H1 (cell line): ENCODE data around the gene TPPP3. TPM values are rescaled to one million over a fixed set of nuclear protein-coding genes. Genes with fewer than 3 reads are reported as not detected.

Source experiments
- CTCF ChIA-PET: fragments of 300-600 bp; sonication (Branson Sonifier 250); formaldehyde crosslinking; loops from one replicate; lab custom pipeline; 2021; ENCODE audit not compliant: partially characterized antibody; lab: Charles Lee
- POLR2A ChIA-PET: fragments of 300-600 bp; sonication (Branson Sonifier 250); formaldehyde crosslinking; loops from one replicate; lab custom pipeline; 2021; ENCODE audit warnings: inconsistent platforms; ENCODE audit not compliant: partially characterized antibody; lab: Charles Lee
- DNase-seq, 2 experiments: peaks; one replicate each; pipeline versions ENCODE4 v3.0.0 to v3.0.0-alpha.2; 2010 to 2022; ENCODE audit warnings: low spot score in 2 of 2, low read depth in 1 of 2, mixed read lengths in 1 of 2
- FAIRE-seq: peaks from 2 replicates; lab custom pipeline; 2011; peaks lifted over from hg19 to GRCh38; lab: Jason Lieb, UNC
- H2AFZ ChIP-seq: 2 replicates; pipeline ENCODE4 v1.8.1; 2012; ENCODE audit warnings: low read length, inconsistent platforms
- H2AK5ac ChIP-seq: 2 replicates; pipeline ENCODE4 v1.6.1; 2013; ENCODE audit warnings: low read depth, low read length
- H2BK120ac ChIP-seq: replicated peaks from 2 replicates; pipeline ENCODE3; 2013; ENCODE audit warnings: low read depth, low read length, inconsistent platforms
- H2BK12ac ChIP-seq: 2 replicates; pipeline ENCODE4 v1.6.1; 2013; ENCODE audit warnings: low read depth, low read length
- H2BK15ac ChIP-seq: 2 replicates; pipeline ENCODE4 v1.6.1; 2013; ENCODE audit warnings: low read length
- H2BK20ac ChIP-seq: 2 replicates; pipeline ENCODE4 v1.6.1; 2013; ENCODE audit warnings: low read length
- H2BK5ac ChIP-seq: 2 replicates; pipeline ENCODE4 v1.6.1; 2013; ENCODE audit warnings: low read depth, low read length
- H3K14ac ChIP-seq: 2 replicates; pipeline ENCODE4 v1.6.1; 2013; ENCODE audit warnings: inconsistent platforms; ENCODE audit not compliant: insufficient read length
- H3K18ac ChIP-seq: 2 replicates; pipeline ENCODE4 v1.6.1; 2013; ENCODE audit warnings: low read length; ENCODE audit errors: extremely low read depth
- H3K23ac ChIP-seq: 2 replicates; pipeline ENCODE4 v1.6.1; 2013; ENCODE audit warnings: inconsistent platforms; ENCODE audit not compliant: insufficient read length
- H3K23me2 ChIP-seq: 2 replicates; pipeline ENCODE4 v1.6.1; 2013; ENCODE audit warnings: low read depth, low read length
- H3K27ac ChIP-seq: 2 replicates; pipeline ENCODE4 v1.6.1; 2011; ENCODE audit warnings: low read depth, low read length, inconsistent platforms
- H3K27me3 ChIP-seq, 4 experiments: replicated peaks in 1 of 4; 1 replicate in 1 of 4; 2 replicates in 3 of 4; pipeline versions ENCODE4 v1.6.1 to v1.8.1; 2011 to 2013; ENCODE audit warnings: low read length in 3 of 4, mild to moderate bottlenecking in 3 of 4, inconsistent platforms in 2 of 4, mixed read lengths in 2 of 4, moderate library complexity in 1 of 4; ENCODE audit not compliant: control insufficient read depth in 3 of 4, insufficient read depth in 3 of 4; ENCODE audit errors: extremely low read depth in 1 of 4
- H3K36me3 ChIP-seq, 4 experiments: 2 replicates each; pipeline versions ENCODE4 v1.6.1 to v1.8.1; 2011 to 2013; ENCODE audit warnings: mild to moderate bottlenecking in 4 of 4, low read length in 3 of 4, moderate library complexity in 2 of 4, control low read depth in 1 of 4, inconsistent platforms in 1 of 4; ENCODE audit not compliant: insufficient read depth in 4 of 4, control insufficient read depth in 2 of 4
- H3K4ac ChIP-seq: replicated peaks from 2 replicates; pipeline ENCODE3; 2013; ENCODE audit warnings: low read length, low read depth, mixed read lengths, inconsistent platforms; ENCODE audit not compliant: insufficient read length
- H3K4me1 ChIP-seq, 4 experiments: replicated peaks in 1 of 4; 1 replicate in 1 of 4; 2 replicates in 3 of 4; pipeline versions ENCODE4 v1.6.1 to v1.8.1; 2011 to 2013; ENCODE audit warnings: low read length in 3 of 4, inconsistent platforms in 2 of 4, mixed read lengths in 1 of 4; ENCODE audit not compliant: insufficient read depth in 4 of 4, control insufficient read depth in 3 of 4
- H3K4me2 ChIP-seq, 2 experiments: 2 replicates each; pipeline versions ENCODE4 v1.6.1 to v1.8.1; 2011 to 2013; ENCODE audit warnings: low read depth in 2 of 2, low read length in 2 of 2, control low read depth in 1 of 2, inconsistent platforms in 1 of 2, mild to moderate bottlenecking in 1 of 2; ENCODE audit not compliant: insufficient read depth in 1 of 2
- H3K4me3 ChIP-seq, 4 experiments: fragments of 200-600, 300-600 bp in 1 of 4; sonication (generic), shearing (Covaris generic), sonication (Bioruptor Twin) in 1 of 4; 2 replicates each; pipeline versions ENCODE4 v1.5.1 to v1.8.1; 2011 to 2016; ENCODE audit warnings: low read length in 4 of 4, low read depth in 3 of 4, control low read depth in 2 of 4, inconsistent platforms in 2 of 4, mild to moderate bottlenecking in 2 of 4, mixed read lengths in 1 of 4, moderate library complexity in 1 of 4; ENCODE audit not compliant: insufficient read depth in 2 of 4; ENCODE audit errors: extremely low read depth in 1 of 4
- H3K56ac ChIP-seq: replicated peaks from 2 replicates; pipeline ENCODE3; 2013; ENCODE audit warnings: low read depth, mild to moderate bottlenecking, mixed read lengths, low read length, inconsistent platforms; ENCODE audit not compliant: insufficient read length
- H3K79me1 ChIP-seq: 2 replicates; pipeline ENCODE4 v1.6.1; 2013; ENCODE audit warnings: low read depth, low read length, control low read depth
- H3K79me2 ChIP-seq, 2 experiments: 2 replicates each; pipeline versions ENCODE4 v1.6.1 to v1.8.1; 2012 to 2013; ENCODE audit warnings: low read length in 2 of 2, mild to moderate bottlenecking in 2 of 2, inconsistent platforms in 1 of 2; ENCODE audit not compliant: insufficient read depth in 2 of 2, control insufficient read depth in 1 of 2
- H3K9ac ChIP-seq, 4 experiments: replicated peaks in 1 of 4; 1 replicate in 1 of 4; 2 replicates in 3 of 4; pipeline versions ENCODE4 v1.6.1 to v1.8.1; 2011 to 2013; ENCODE audit warnings: low read depth in 3 of 4, low read length in 3 of 4, control low read depth in 2 of 4, mild to moderate bottlenecking in 2 of 4, moderate library complexity in 2 of 4, inconsistent platforms in 1 of 4; ENCODE audit errors: extremely low read depth in 1 of 4
- H3K9me3 ChIP-seq, 2 experiments: 2 replicates each; pipeline versions ENCODE4 v1.6.1 to v1.8.1; 2012 to 2013; ENCODE audit warnings: mild to moderate bottlenecking in 2 of 2, moderate library complexity in 2 of 2, control low read depth in 1 of 2, inconsistent platforms in 1 of 2, low read depth in 1 of 2, low read length in 1 of 2, mixed read lengths in 1 of 2; ENCODE audit not compliant: insufficient read depth in 2 of 2
- H4K20me1 ChIP-seq, 2 experiments: replicated peaks in 1 of 2; 2 replicates each; pipeline versions ENCODE3 to v1.8.1; 2011 to 2013; ENCODE audit warnings: inconsistent platforms in 2 of 2, low read length in 2 of 2, mild to moderate bottlenecking in 1 of 2; ENCODE audit not compliant: insufficient read depth in 2 of 2, control insufficient read depth in 1 of 2
- H4K5ac ChIP-seq: 2 replicates; pipeline ENCODE4 v1.6.1; 2013; ENCODE audit warnings: low read length, low read depth, mixed read lengths, inconsistent platforms; ENCODE audit not compliant: insufficient read length
- H4K8ac ChIP-seq: 2 replicates; pipeline ENCODE4 v1.8.0; 2013; ENCODE audit warnings: mild to moderate bottlenecking, moderate library complexity, low read length, inconsistent platforms; ENCODE audit not compliant: insufficient read depth; ENCODE audit errors: extremely low read depth
- H4K91ac ChIP-seq: replicated peaks from 2 replicates; pipeline ENCODE3; 2013; ENCODE audit warnings: low read length, mixed read lengths, inconsistent platforms; ENCODE audit not compliant: insufficient read length
- ASH2L ChIP-seq: fragments of 200-600, 300-600 bp; sonication (generic); IDR thresholded peaks from one replicate; pipeline ENCODE4 v1.7.1; 2017; ENCODE audit warnings: low read length
- BCL11A ChIP-seq, 2 experiments: IDR thresholded peaks; one replicate each; pipeline ENCODE4 v1.6.1; 2011; ENCODE audit warnings: low read depth in 2 of 2, low read length in 2 of 2, mild to moderate bottlenecking in 2 of 2
- CBX5 ChIP-seq: fragments of 300-800, 300-1000 bp; sonication (generic); IDR thresholded peaks from 2 replicates; pipeline ENCODE4 v1.7.1; 2016; ENCODE audit warnings: antibody characterized with exemption, low read length, low read depth
- CBX8 ChIP-seq: fragments of 300-800, 300-1000 bp; sonication (generic); IDR thresholded peaks from 2 replicates; pipeline ENCODE4 v1.7.1; 2016; ENCODE audit warnings: low read depth, low read length, borderline replicate concordance
- CEBPB ChIP-seq: IDR thresholded peaks from 2 replicates; pipeline ENCODE4 v1.6.1; 2012; ENCODE audit warnings: low read depth, low read length
- CHD1 ChIP-seq: IDR thresholded peaks from 2 replicates; pipeline ENCODE4 v1.6.1; 2012; ENCODE audit warnings: low read depth, low read length, improper control_type of control experiment
- E2F6 ChIP-seq: IDR thresholded peaks from 2 replicates; pipeline ENCODE4 v1.6.1; 2012; ENCODE audit warnings: inconsistent platforms
- SAP30 ChIP-seq: fragments of 300-600 bp; sonication (generic); IDR thresholded peaks from 2 replicates; pipeline ENCODE4 v1.7.1; 2012; ENCODE audit warnings: low read length, moderate library complexity, mild to moderate bottlenecking, inconsistent platforms; ENCODE audit not compliant: insufficient read depth, insufficient replicate concordance
- SIRT6 ChIP-seq: IDR thresholded peaks from one replicate; pipeline ENCODE4 v1.7.1; 2012; ENCODE audit warnings: low read length, inconsistent platforms
- TAF7 ChIP-seq: optimal IDR thresholded peaks from 2 replicates; pipeline ENCODE3; 2011; ENCODE audit warnings: low read depth, mild to moderate bottlenecking, inconsistent platforms, low read length, moderate library complexity, borderline replicate concordance
- TEAD4 ChIP-seq: IDR thresholded peaks from 2 replicates; pipeline ENCODE4 v1.6.1; 2012; ENCODE audit warnings: low read depth, low read length, inconsistent platforms, mixed read lengths
- WGBS, 2 experiments: shearing (Covaris generic) in 1 of 2; methylation state at CpG; one replicate each; pipeline versions ENCODE4 v1.1.6 to v1.1.7; 2013 to 2015; ENCODE audit warnings: low lambda C conversion rate in 2 of 2, mixed read lengths in 2 of 2, inconsistent platforms in 1 of 2, low coverage in 1 of 2, missing lambda C conversion rate in 1 of 2; ENCODE audit not compliant: insufficient replicate concordance in 2 of 2, insufficient coverage in 1 of 2, insufficient read length in 1 of 2; ENCODE audit errors: extremely low coverage in 1 of 2, missing lambda C conversion rate in 1 of 2; 5-methylcytosine and 5-hydroxymethylcytosine counted together
- polyA plus RNA-seq, 7 experiments: library from polyadenylated mRNA; depleted of rRNA in 3 of 7; stranded (reverse) in 5 of 7; unstranded in 2 of 7; fragments of >200 nt in 5 of 7; fragments of 200-250 nt in 2 of 7; gene quantifications; 1 replicate in 5 of 7; 2 replicates in 1 of 7; 4 replicates in 1 of 7; pipeline versions ENCODE4 v1.2.1 to v1.2.3, GENCODE V29; 2011 to 2013; ENCODE audit warnings: missing spikeins in 2 of 7, mixed read lengths in 2 of 7
- total RNA-seq: library from RNA; stranded (reverse); fragmentation: NEBNext Ultra II Directional; extraction: Animal tissue kit (Norgen Biotek cat#: 25700); gene quantifications from 2 replicates; pipeline ENCODE4 v1.2.1, GENCODE V29; 2021

Gene TPPP3
- total and polyA plus RNA-seq, 2 of the 8 experiments (the other 6 are each of a cell fraction or from before 2014, with no cell fraction given) = 0.77 to 1.0 TPM

- Histone ChIP-seq H3K9ac (no peak overlapping the region), H3K4me1 (peaks cover 0 to under 1% (median 0%) of the 10 kb centered on the region in 4 experiments; a peak in 1 of 7 replicates), H3K79me1 (no peaks in the 10 kb centered on the region), H2BK12ac (no peak overlapping the region), H4K8ac (no peak overlapping the region; the same call in 1 of the 2 replicates), H3K79me2 (no peaks in the 10 kb centered on the region), H3K27me3 (no peaks in the 10 kb centered on the region), H4K5ac (no peak overlapping the region)
- CTCF ChIA-PET = interaction anchor here (1.0 to 28.4 kb wide), 9 partner anchors 8 to 154 kb away, joined by 3 to 683 read pairs (median 4); partner anchors contain the start of genes ATP6V0D1 and HSD11B2
- 91% methylated on average over 14 of the region's 19 CpGs; no CpG with 5 or more reads in 1 of the 2 experiments for WGBS, 2 experiments
- TF ChIP-seq SAP30 (no peak), CBX5 (no peak), CBX8 (no peak), E2F6 (no peak), BCL11A (IDR thresholded peaks at IDR 0.05; ENCODE audit: low read depth in 2 of 2, low read length in 2 of 2) (no peak), TEAD4 (no peak), CHD1 (no peak), TAF7 (no peak), SIRT6 (no peak), CEBPB (no peak), ASH2L (no peak)
- TF ChIP-seq, all 59 proteins: peak for 0
- POLR2A ChIA-PET = interaction anchor here (0.7 to 1.2 kb wide), 2 partner anchors 15 to 33 kb away, joined by 3 read pairs; no protein-coding TSS in a partner anchor
- H3K4me3 ChIP-seq = no peak overlapping the region
- no peaks in the 10 kb centered on the region for H3K23me2 ChIP-seq
- no peak overlapping the region for H3K14ac ChIP-seq
- no peak overlapping the region for H3K23ac ChIP-seq
- H2BK15ac ChIP-seq = no peak overlapping the region
- H2BK20ac ChIP-seq = no peak overlapping the region
- no peak overlapping the region for H4K91ac ChIP-seq
- H2BK5ac ChIP-seq = no peak overlapping the region
- H3K27ac ChIP-seq = no peak overlapping the region
- H4K20me1 ChIP-seq = peaks cover 0 to 10% of the 10 kb centered on the region in 2 experiments
- H3K36me3 ChIP-seq = peaks cover 7 to 16% (median 9%) of the 10 kb centered on the region in 4 experiments; a peak in 7 of 8 replicates
- H3K4ac ChIP-seq = no peak overlapping the region
- no peak overlapping the region for H3K18ac ChIP-seq
- no peak overlapping the region for H2AK5ac ChIP-seq
- FAIRE-seq = no peak
- DNase-seq = no peak
- no peak overlapping the region for H2AFZ ChIP-seq
- no peak overlapping the region for H3K4me2 ChIP-seq
- H2BK120ac ChIP-seq = no peak overlapping the region
- no peaks in the 10 kb centered on the region for H3K9me3 ChIP-seq
- no peak overlapping the region for H3K56ac ChIP-seq
These were observed 45.6 kb upstream of the TPPP3 start for GRCh38 chr16:67438824-67439393.
